A549 (cell line): Measurements from ENCODE around the gene DOK5. TPM values are rescaled to one million over a fixed set of nuclear protein-coding genes. Genes with fewer than 3 reads are reported as not detected.
"Not testable (repeated sequence)": the region's sequence is repeated elsewhere in the genome, so short reads cannot be mapped to it uniquely, and the experiment has no call there.

Experiments used
- ATAC-seq, 2 experiments: fragments of 200-7000 bp in 1 of 2; fragments of >200 bp in 1 of 2; cut with Nextera tagmentation in 1 of 2; cut with Tn5 transposase in 1 of 2; 3 replicates each; pipeline versions ENCODE4 v1.8.0 to v1.9.1; 2018 to 2020; ENCODE audit warnings: mild to moderate bottlenecking in 1 of 2, moderate library complexity in 1 of 2
- CTCF ChIA-PET: fragments of 300-600 bp; sonication (Branson Sonifier 250); formaldehyde crosslinking; extraction: SDS; loops from one replicate; lab custom pipeline; 2021; ENCODE audit warnings: antibody characterized with exemption, inconsistent platforms; lab: Yijun Ruan, JAX
- POLR2A ChIA-PET: fragments of 350-600 bp; formaldehyde crosslinking; extraction: SDS; loops from one replicate; lab custom pipeline; 2021; ENCODE audit warnings: antibody characterized with exemption, inconsistent platforms; lab: Yijun Ruan, JAX
- DNase-seq, 2 experiments: peaks; one replicate each; pipeline versions ENCODE4 v3.0.0 to v3.0.0-alpha.2; 2011 to 2016; ENCODE audit warnings: low read depth in 1 of 2, low spot score in 1 of 2
- FAIRE-seq: peaks from 2 replicates; lab custom pipeline; 2011; peaks lifted over from hg19 to GRCh38; lab: Jason Lieb, UNC
- H3K27ac ChIP-seq, 2 experiments: fragments of >200 bp; sonication (Bioruptor Twin); formaldehyde crosslinking; 3 replicates each; pipeline ENCODE4 v1.5.1; 2016 to 2017
- H3K4me1 ChIP-seq: fragments of >200 bp; sonication (Bioruptor Twin); formaldehyde crosslinking; 3 replicates; pipeline ENCODE4 v1.6.1; 2016
- H3K4me2 ChIP-seq: fragments of >200 bp; sonication (Bioruptor Twin); formaldehyde crosslinking; 3 replicates; pipeline ENCODE4 v1.6.1; 2016
- H3K4me3 ChIP-seq: fragments of >200 bp; sonication (Bioruptor Twin); formaldehyde crosslinking; 3 replicates; pipeline ENCODE4 v1.5.1; 2016
- H3K9me3 ChIP-seq: fragments of >200 bp; sonication (Bioruptor Twin); formaldehyde crosslinking; 3 replicates; pipeline ENCODE4 v1.6.1; 2016
- BHLHE40 ChIP-seq: IDR thresholded peaks from 2 replicates; pipeline ENCODE4 v1.6.1; 2012; ENCODE audit warnings: low read depth, low read length, inconsistent platforms
- CTCF ChIP-seq: fragments of >200 bp; sonication (Bioruptor Twin); formaldehyde crosslinking; IDR thresholded peaks from 3 replicates; pipeline ENCODE4 v1.5.1; 2016
- E2F6 ChIP-seq: IDR thresholded peaks from 2 replicates; pipeline ENCODE4 v1.6.1; 2012; ENCODE audit warnings: low read depth, borderline replicate concordance
- ESRRA ChIP-seq: fragments of 150-350 bp; IDR thresholded peaks from 2 replicates; pipeline ENCODE4 v1.6.1; 2014; ENCODE audit warnings: mild to moderate bottlenecking, low read length, borderline replicate concordance
- FOSL2 ChIP-seq, 2 experiments: fragments of 450-650 bp in 1 of 2; fragments of >200 bp in 1 of 2; sonication (Bioruptor Twin) in 1 of 2; formaldehyde crosslinking; IDR thresholded peaks; 2 replicates each; pipeline versions ENCODE4 v1.5.0 to v1.6.1; 2016 to 2020; ENCODE audit warnings: mild to moderate bottlenecking in 1 of 2, moderate library complexity in 1 of 2
- HEYL ChIP-seq: fragments of 250-450 bp; sonication (Bioruptor Pico); IDR thresholded peaks from 2 replicates; pipeline ENCODE4 v1.8.0; 2021; ENCODE audit warnings: mild to moderate bottlenecking, moderate library complexity
- HMGXB4 ChIP-seq: fragments of 250-450 bp; sonication (Bioruptor Pico); IDR thresholded peaks from 2 replicates; pipeline ENCODE4 v1.5.0; 2021; ENCODE audit warnings: mild to moderate bottlenecking, moderate library complexity, borderline replicate concordance
- HOXB13 ChIP-seq: fragments of 250-450 bp; sonication (Bioruptor Pico); IDR thresholded peaks from 2 replicates; pipeline ENCODE4 v1.5.0; 2020; ENCODE audit warnings: low read depth, mild to moderate bottlenecking, moderate library complexity
- MAFK ChIP-seq: fragments of 450-650 bp; IDR thresholded peaks from 2 replicates; pipeline ENCODE4 v1.6.1; 2014; ENCODE audit not compliant: partially characterized antibody
- MYC ChIP-seq: IDR thresholded peaks from 2 replicates; pipeline ENCODE4 v1.6.1; 2012; ENCODE audit warnings: mild to moderate bottlenecking, inconsistent platforms, low read length, improper control_type of control experiment, borderline replicate concordance
- NPAS2 ChIP-seq: fragments of 250-450 bp; sonication (Bioruptor Pico); IDR thresholded peaks from 2 replicates; pipeline ENCODE4 v1.8.0; 2022; ENCODE audit warnings: mild to moderate bottlenecking, moderate library complexity, borderline replicate concordance
- POLR2A ChIP-seq: IDR thresholded peaks from 2 replicates; pipeline ENCODE4 v1.6.1; 2012; ENCODE audit warnings: mild to moderate bottlenecking, low read length
- RARB ChIP-seq: fragments of 250-450 bp; sonication (Bioruptor Pico); IDR thresholded peaks from 2 replicates; pipeline ENCODE4 v1.8.0; 2021; ENCODE audit warnings: mild to moderate bottlenecking, moderate library complexity
- REST ChIP-seq: fragments of 200-600 bp; sonication (generic); IDR thresholded peaks from 2 replicates; pipeline ENCODE4 v1.6.1; 2016; ENCODE audit warnings: antibody characterized with exemption, mild to moderate bottlenecking, moderate library complexity
- SMC3 ChIP-seq: fragments of >200 bp; sonication (Bioruptor Twin); formaldehyde crosslinking; IDR thresholded peaks from 3 replicates; pipeline ENCODE4 v1.6.1; 2018; ENCODE audit warnings: inconsistent platforms
- ZFP36 ChIP-seq: fragments of 450-650 bp; IDR thresholded peaks from 2 replicates; pipeline ENCODE4 v1.6.1; 2014; ENCODE audit warnings: borderline replicate concordance; ENCODE audit not compliant: partially characterized antibody
- WGBS: methylation state at CpG from one replicate; pipeline ENCODE4 v1.1.6; 2017; ENCODE audit errors: missing lambda C conversion rate; 5-methylcytosine and 5-hydroxymethylcytosine counted together
- polyA plus RNA-seq, 4 experiments: library from polyadenylated mRNA; depleted of rRNA in 3 of 4; stranded (reverse); fragments of >200 nt; fragmentation: RNase III in 1 of 4; extraction: RNeasy Plus Mini Kit Qiagen cat#74134 plus additional on column Dnase treatment in 1 of 4; gene quantifications; 2 replicates in 3 of 4; 3 replicates in 1 of 4; pipeline ENCODE4 v1.2.3, GENCODE V29; 2011 to 2017

The DOK5 gene
- polyA plus RNA-seq, 2 of the 4 experiments (the other 2 are of a cell fraction), result not detected

GRCh38 chr20:54479138-54479906 lies 3.9 kb downstream of the DOK5 start:
- POLR2A ChIA-PET, result no interaction called here
- 44% methylated on average over 9 of the region's 9 CpGs for WGBS

GRCh38 chr20:54479937-54480336 lies 4.5 kb downstream of the DOK5 start:
- CTCF ChIA-PET, FAIRE-seq, H3K4me2 ChIP-seq, H3K4me3 ChIP-seq, DNase-seq, H3K9me3 ChIP-seq, POLR2A ChIA-PET, H3K4me1 ChIP-seq, H3K27ac ChIP-seq: not testable (repeated sequence)
- WGBS, result 57% methylated on average over 7 of the region's 7 CpGs
- ATAC-seq, result peak in 1 of 2 experiments; percentile 20; a peak in 1 of 6 replicates

More at GRCh38 chr20:54479138-54479906, 3.9 kb downstream of the DOK5 start:
- Histone ChIP-seq H3K27ac (no peak overlapping the region), H3K4me3 (no peak overlapping the region), H3K4me2 (no peak overlapping the region), H3K4me1 (peaks cover 6% of the 10 kb centered on the region; the same call in 1 of the 3 replicates), H3K9me3 (no peaks in the 10 kb centered on the region)
- CTCF ChIA-PET, result interaction anchor here (1.4 kb wide), 1 partner anchor 26 kb away, joined by 3 read pairs; no protein-coding TSS in a partner anchor
- TF ChIP-seq NPAS2 (CRISPR knock-in tag), result no peak
- no peak for TF ChIP-seq MYC
- no peak for TF ChIP-seq MAFK
- no peak for TF ChIP-seq ESRRA
- TF ChIP-seq REST, result no peak
- TF ChIP-seq CTCF, result 0 out of 3 replicates have a peak, but pooled peaks have one; percentile 9
- no peak for TF ChIP-seq HEYL (CRISPR knock-in tag)
- TF ChIP-seq SMC3, result no peak
- TF ChIP-seq BHLHE40, result no peak
- no peak for TF ChIP-seq POLR2A
- no peak for TF ChIP-seq FOSL2 (IDR thresholded peaks at IDR 0.05)
- peak; percentile 22; the same call in 1 of the 2 replicates for TF ChIP-seq FOSL2 (CRISPR knock-in tag; IDR thresholded peaks at IDR 0.05)
- no peak for TF ChIP-seq HOXB13 (CRISPR knock-in tag)
- no peak for TF ChIP-seq E2F6
- no peak for TF ChIP-seq RARB (CRISPR knock-in tag)
- TF ChIP-seq ZFP36, result no peak
- TF ChIP-seq HMGXB4 (CRISPR knock-in tag), result no peak
- FAIRE-seq (peak; percentile 36), DNase-seq (peak in 1 of 2 experiments; percentile 24), ATAC-seq (peak; percentile 63 to 74; a peak in 4 of 6 replicates)
